Measurements from ENCODE around the gene LRRC28. TPM values are rescaled to one million over a fixed set of nuclear protein-coding genes. Genes with fewer than 3 reads are reported as not detected.

The LRRC28 gene
- polyA plus RNA-seq, 1 experiment, result 23.5 TPM

DNA sequence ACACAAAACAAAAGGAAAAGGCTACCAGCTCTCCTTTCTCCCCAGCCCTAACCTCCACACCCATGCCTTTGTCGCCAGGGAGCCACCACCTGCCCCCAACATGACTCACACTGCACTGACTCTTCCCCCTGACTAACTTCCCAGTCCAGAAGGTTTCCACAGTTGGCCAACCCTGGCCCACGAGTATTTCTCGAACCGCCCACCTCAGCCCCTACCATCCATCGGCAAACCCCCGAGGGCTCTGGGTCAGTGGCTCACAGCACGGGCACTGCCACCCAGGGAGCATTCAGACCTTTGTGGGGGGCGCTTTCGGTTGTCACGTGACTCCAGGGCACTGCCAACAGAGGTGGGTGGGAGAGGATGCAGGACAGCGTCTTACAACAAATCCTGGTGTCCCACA is 152.3 kb downstream of the LRRC28 start:
- ChIA-PET POLR2A (no interaction called here), CTCF (interaction anchor here (0.7 kb wide), 1 partner anchor 39 kb away, joined by 3 read pairs; no protein-coding TSS in a partner anchor)
- DNase-seq (ENCODE audit: low read depth), result no peak
- TF ChIP-seq, protein P1, sequence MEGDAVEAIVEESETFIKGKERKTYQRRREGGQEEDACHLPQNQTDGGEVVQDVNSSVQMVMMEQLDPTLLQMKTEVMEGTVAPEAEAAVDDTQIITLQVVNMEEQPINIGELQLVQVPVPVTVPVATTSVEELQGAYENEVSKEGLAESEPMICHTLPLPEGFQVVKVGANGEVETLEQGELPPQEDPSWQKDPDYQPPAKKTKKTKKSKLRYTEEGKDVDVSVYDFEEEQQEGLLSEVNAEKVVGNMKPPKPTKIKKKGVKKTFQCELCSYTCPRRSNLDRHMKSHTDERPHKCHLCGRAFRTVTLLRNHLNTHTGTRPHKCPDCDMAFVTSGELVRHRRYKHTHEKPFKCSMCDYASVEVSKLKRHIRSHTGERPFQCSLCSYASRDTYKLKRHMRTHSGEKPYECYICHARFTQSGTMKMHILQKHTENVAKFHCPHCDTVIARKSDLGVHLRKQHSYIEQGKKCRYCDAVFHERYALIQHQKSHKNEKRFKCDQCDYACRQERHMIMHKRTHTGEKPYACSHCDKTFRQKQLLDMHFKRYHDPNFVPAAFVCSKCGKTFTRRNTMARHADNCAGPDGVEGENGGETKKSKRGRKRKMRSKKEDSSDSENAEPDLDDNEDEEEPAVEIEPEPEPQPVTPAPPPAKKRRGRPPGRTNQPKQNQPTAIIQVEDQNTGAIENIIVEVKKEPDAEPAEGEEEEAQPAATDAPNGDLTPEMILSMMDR (IDR thresholded peaks at IDR 0.05; ENCODE audit: insufficient read depth, low read depth, low read length), result no peak
- no peaks in the 10 kb centered on the region for H3K36me3 ChIP-seq (ENCODE audit: control insufficient read depth, insufficient read depth, low read length)
- H3K4me3 ChIP-seq (ENCODE audit: low read depth, low read length), result no peak overlapping the region
- no peaks in the 10 kb centered on the region for H3K27me3 ChIP-seq (ENCODE audit: control insufficient read depth, insufficient read depth, low read length)

DNA sequence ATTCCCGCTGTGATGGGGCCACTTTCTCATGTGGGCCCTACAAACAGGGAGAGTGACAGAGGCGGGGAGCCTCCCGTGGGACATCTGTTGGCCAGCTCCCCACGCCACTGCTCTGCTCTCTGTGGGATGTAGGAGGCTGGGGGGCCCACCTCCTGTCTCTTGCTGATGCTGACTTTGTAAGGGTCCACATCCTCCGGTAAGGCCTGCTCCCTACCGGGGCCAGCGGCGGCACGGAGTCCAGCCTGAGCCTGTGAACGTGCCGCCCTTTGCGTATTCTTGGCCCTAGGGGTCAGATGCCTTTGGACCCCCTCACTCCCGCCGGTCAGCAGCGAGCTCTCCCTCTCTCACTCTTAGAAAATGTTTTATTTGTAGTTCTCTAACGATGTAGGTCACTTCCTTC is 153.2 kb downstream of the LRRC28 start:
- Histone ChIP-seq H3K27me3 (ENCODE audit: control insufficient read depth, insufficient read depth, low read length) (no peaks in the 10 kb centered on the region), H3K36me3 (ENCODE audit: control insufficient read depth, insufficient read depth, low read length) (no peaks in the 10 kb centered on the region), H3K4me3 (ENCODE audit: low read depth, low read length) (no peak overlapping the region)
- no peak for DNase-seq (ENCODE audit: low read depth)
- ChIA-PET CTCF (interaction anchor here (1.1 to 1.5 kb wide), 2 partner anchors 11 to 14 kb away, joined by 3 to 5 read pairs; no protein-coding TSS in a partner anchor), POLR2A (no interaction called here)
- TF ChIP-seq, protein P1 (IDR thresholded peaks at IDR 0.05; ENCODE audit: insufficient read depth, low read depth, low read length), result no peak

DNA sequence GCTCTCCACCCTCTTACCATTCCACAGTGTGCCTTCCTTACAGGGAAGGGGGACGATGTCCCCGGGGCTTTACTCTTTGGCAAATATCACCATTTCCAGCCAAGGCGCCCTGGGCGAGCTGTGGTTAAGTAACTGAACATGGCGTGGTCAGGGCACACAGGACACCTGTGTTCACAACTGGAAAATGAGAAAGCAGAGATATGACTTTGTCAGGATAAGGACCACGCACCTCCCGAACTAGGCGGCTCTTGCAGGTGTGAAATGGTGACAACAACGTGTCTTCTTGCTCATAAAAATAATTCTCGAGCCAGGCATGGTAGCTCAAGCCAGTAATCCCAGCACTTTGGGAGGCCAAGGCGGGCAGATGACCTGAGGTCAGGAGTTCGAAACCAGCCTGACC is 154.8 kb downstream of the LRRC28 start:
- H3K4me3 ChIP-seq (ENCODE audit: low read depth, low read length), result no peak overlapping the region
- ChIA-PET POLR2A (no interaction called here), CTCF (interaction anchor here (0.6 to 5.8 kb wide), 3 partner anchors 16 to 298 kb away, joined by 3 to 31 read pairs (median 5); no protein-coding TSS in a partner anchor)
- no peak for DNase-seq (ENCODE audit: low read depth)
- no peaks in the 10 kb centered on the region for H3K36me3 ChIP-seq (ENCODE audit: control insufficient read depth, insufficient read depth, low read length)
- TF ChIP-seq, protein P1 (IDR thresholded peaks at IDR 0.05; ENCODE audit: insufficient read depth, low read depth, low read length), result no peak
- H3K27me3 ChIP-seq (ENCODE audit: control insufficient read depth, insufficient read depth, low read length), result no peaks in the 10 kb centered on the region

DNA sequence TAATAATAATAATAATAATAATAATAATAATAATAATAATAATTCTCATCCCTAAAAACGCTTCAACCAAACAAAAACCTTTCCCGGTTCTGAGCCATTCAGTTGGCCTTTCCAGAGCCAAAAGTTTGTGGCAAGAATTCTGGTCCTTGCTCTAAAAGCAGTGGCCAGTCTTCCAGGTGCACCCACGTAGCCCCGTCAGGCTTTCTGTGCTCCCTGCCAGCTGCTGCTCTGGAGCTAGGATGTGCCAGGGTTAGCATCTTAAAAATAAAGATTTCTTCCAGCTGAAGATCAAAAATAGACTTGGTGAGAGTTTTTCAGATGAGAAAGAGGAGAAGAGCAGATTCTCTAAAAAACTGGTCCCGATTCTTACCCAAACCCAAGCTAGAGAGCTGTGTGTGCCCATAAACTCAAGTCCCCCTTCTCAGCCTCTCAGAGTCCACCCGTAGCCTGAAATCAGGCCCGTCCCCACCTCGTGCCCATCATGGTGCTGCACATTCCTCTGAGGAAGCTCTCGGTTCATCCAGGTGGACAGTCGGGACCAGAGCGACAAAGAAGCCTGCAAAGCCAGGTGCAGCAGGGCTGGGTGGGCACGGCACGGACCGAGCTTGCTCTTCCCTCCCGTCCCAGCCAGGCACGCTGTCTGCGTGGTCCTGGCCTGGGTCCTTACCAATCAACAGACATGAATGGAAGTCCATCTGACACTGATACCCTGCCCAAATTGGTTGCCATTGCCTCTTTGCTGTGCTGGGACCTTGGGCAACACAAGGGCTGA is 155.6 kb downstream of the LRRC28 start:
- TF ChIP-seq, protein P1 (IDR thresholded peaks at IDR 0.05; ENCODE audit: insufficient read depth, low read depth, low read length), result no peak
- DNase-seq (ENCODE audit: low read depth), result no peak
- Histone ChIP-seq H3K36me3 (ENCODE audit: control insufficient read depth, insufficient read depth, low read length) (no peaks in the 10 kb centered on the region), H3K27me3 (ENCODE audit: control insufficient read depth, insufficient read depth, low read length) (no peaks in the 10 kb centered on the region), H3K4me3 (ENCODE audit: low read depth, low read length) (no peak overlapping the region)
- ChIA-PET CTCF (interaction anchor here (0.6 to 5.8 kb wide), 5 partner anchors 13 to 297 kb away, joined by 3 to 31 read pairs (median 6); no protein-coding TSS in a partner anchor), POLR2A (no interaction called here)

DNA sequence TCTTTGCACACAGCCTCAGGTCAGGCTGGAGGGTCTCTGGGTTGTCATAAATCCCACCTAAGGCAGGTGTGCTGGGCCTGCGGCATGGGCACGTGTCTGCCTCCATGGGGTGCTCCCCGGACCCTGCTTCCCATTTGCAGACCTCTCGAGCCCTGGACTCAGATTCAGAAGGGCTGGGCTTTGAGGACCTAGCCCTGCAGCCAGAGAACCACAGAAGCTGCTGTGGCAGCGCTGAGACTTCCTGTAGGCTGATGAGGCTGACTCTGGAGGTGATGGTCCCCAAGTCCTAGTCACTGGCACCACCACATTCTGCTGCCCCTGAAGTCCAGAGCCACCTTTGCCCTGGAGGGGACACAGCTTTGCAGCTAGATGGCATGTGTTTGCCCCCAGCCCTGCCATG is 156.4 kb downstream of the LRRC28 start:
- H3K27me3 ChIP-seq (ENCODE audit: control insufficient read depth, insufficient read depth, low read length), result no peaks in the 10 kb centered on the region
- TF ChIP-seq, protein P1 (IDR thresholded peaks at IDR 0.05; ENCODE audit: insufficient read depth, low read depth, low read length), result no peak
- no peak overlapping the region for H3K4me3 ChIP-seq (ENCODE audit: low read depth, low read length)
- DNase-seq (ENCODE audit: low read depth), result no peak
- ChIA-PET POLR2A (no interaction called here), CTCF (interaction anchor here (0.9 to 5.8 kb wide), 6 partner anchors 13 to 296 kb away, joined by 3 to 31 read pairs (median 7); no protein-coding TSS in a partner anchor)
- no peaks in the 10 kb centered on the region for H3K36me3 ChIP-seq (ENCODE audit: control insufficient read depth, insufficient read depth, low read length)
